Nephron progenitor cell (in vitro differentiated cells): ENCODE results near the gene VCX3A.

ENCODE experiments used
- DNase-seq: peaks from one replicate; pipeline ENCODE4 v3.0.0; 2021
- H3K27ac Mint-ChIP-seq: 2 replicates; pipeline ENCODE4 v1.8.0; 2021; ENCODE audit warnings: mild to moderate bottlenecking, moderate library complexity, mixed read lengths
- H3K27me3 Mint-ChIP-seq: 2 replicates; pipeline ENCODE4 v1.8.0; 2021; ENCODE audit warnings: mild to moderate bottlenecking, low read depth, mixed read lengths; ENCODE audit not compliant: poor library complexity
- H3K36me3 Mint-ChIP-seq: 2 replicates; pipeline ENCODE4 v1.8.0; 2021; ENCODE audit warnings: low read depth, mixed read lengths
- H3K4me1 Mint-ChIP-seq: 2 replicates; pipeline ENCODE4 v1.8.0; 2021; ENCODE audit warnings: mixed read lengths
- H3K4me3 Mint-ChIP-seq: 2 replicates; pipeline ENCODE4 v1.8.0; 2021; ENCODE audit warnings: mild to moderate bottlenecking, moderate library complexity, mixed read lengths
- H3K9me3 Mint-ChIP-seq: 2 replicates; pipeline ENCODE4 v1.8.0; 2021; ENCODE audit warnings: mild to moderate bottlenecking, moderate library complexity, mixed read lengths
- TF ChIP-seq, protein P1 (sequence below): fragments of 200-600 bp; sonication (generic); IDR thresholded peaks from 2 replicates; pipeline ENCODE4 v1.5.0; 2021; ENCODE audit warnings: antibody characterized with exemption

VCX3A gene

GRCh38 chrX:6498324-6498723 is 36.6 kb downstream of the VCX3A start:
- Mint-ChIP-seq H3K27ac (no peak overlapping the region), H3K36me3 (no peaks in the 10 kb centered on the region), H3K27me3 (peaks cover 3% of the 10 kb centered on the region), H3K4me3 (no peak overlapping the region), H3K4me1 (no peaks in the 10 kb centered on the region), H3K9me3 (peaks cover 8% of the 10 kb centered on the region)
- TF ChIP-seq, protein P1, sequence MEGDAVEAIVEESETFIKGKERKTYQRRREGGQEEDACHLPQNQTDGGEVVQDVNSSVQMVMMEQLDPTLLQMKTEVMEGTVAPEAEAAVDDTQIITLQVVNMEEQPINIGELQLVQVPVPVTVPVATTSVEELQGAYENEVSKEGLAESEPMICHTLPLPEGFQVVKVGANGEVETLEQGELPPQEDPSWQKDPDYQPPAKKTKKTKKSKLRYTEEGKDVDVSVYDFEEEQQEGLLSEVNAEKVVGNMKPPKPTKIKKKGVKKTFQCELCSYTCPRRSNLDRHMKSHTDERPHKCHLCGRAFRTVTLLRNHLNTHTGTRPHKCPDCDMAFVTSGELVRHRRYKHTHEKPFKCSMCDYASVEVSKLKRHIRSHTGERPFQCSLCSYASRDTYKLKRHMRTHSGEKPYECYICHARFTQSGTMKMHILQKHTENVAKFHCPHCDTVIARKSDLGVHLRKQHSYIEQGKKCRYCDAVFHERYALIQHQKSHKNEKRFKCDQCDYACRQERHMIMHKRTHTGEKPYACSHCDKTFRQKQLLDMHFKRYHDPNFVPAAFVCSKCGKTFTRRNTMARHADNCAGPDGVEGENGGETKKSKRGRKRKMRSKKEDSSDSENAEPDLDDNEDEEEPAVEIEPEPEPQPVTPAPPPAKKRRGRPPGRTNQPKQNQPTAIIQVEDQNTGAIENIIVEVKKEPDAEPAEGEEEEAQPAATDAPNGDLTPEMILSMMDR = no peak
- no peak for DNase-seq
